Caco-2 (cell line): ENCODE measurements around the gene PPP1R9B. TPM values are rescaled to one million over a fixed set of nuclear protein-coding genes. Genes with fewer than 3 reads are reported as not detected.

Experiments
- BruUV-seq: library from RNA; stranded (reverse); fragments of 400-500 nt; replicated peaks from 2 replicates; lab custom pipeline; 2021; lab: Mats Ljungman, UMichigan
- CTCF ChIA-PET: fragments of 300-600 bp; sonication (Branson Sonifier 250); formaldehyde crosslinking; loops from one replicate; lab custom pipeline; 2022; ENCODE audit warnings: antibody characterized with exemption; lab: Charles Lee
- POLR2A ChIA-PET: fragments of 300-600 bp; sonication (Branson Sonifier 250); formaldehyde crosslinking; loops from one replicate; lab custom pipeline; 2022; ENCODE audit warnings: antibody characterized with exemption; lab: Charles Lee
- DNase-seq, 2 experiments: peaks; one replicate each; pipeline versions ENCODE4 v3.0.0 to v3.0.0-alpha.2; 2020 to 2022
- H3K27me3 ChIP-seq: replicated peaks from 2 replicates; pipeline ENCODE4 v1.6.0; 2011; ENCODE audit warnings: low read length; ENCODE audit not compliant: control insufficient read depth, insufficient read depth
- H3K36me3 ChIP-seq: 2 replicates; pipeline ENCODE4 v1.5.1; 2011; ENCODE audit warnings: low read length; ENCODE audit not compliant: control insufficient read depth, insufficient read depth
- H3K4me1 ChIP-seq: fragments of 250-450 bp; sonication (Bioruptor Pico); 2 replicates; pipeline ENCODE4 v1.5.1; 2020; ENCODE audit warnings: mild to moderate bottlenecking
- H3K4me3 ChIP-seq: 2 replicates; pipeline ENCODE4 v1.5.1; 2011; ENCODE audit warnings: low read depth, mild to moderate bottlenecking, control low read depth, low read length
- H3K9me3 ChIP-seq: fragments of 250-450 bp; sonication (Bioruptor Pico); 2 replicates; pipeline ENCODE4 v1.5.1; 2020; ENCODE audit warnings: mild to moderate bottlenecking, moderate library complexity
- H3K27ac Mint-ChIP-seq: one replicate; pipeline ENCODE4 v1.8.0; 2022; ENCODE audit warnings: mixed read lengths; ENCODE audit not compliant: unreplicated experiment
- H3K27me3 Mint-ChIP-seq: one replicate; pipeline ENCODE4 v1.8.0; 2022; ENCODE audit warnings: mixed read lengths; ENCODE audit not compliant: insufficient read depth, unreplicated experiment
- H3K36me3 Mint-ChIP-seq: one replicate; pipeline ENCODE4 v1.8.0; 2022; ENCODE audit warnings: mild to moderate bottlenecking, mixed read lengths; ENCODE audit not compliant: insufficient read depth, unreplicated experiment
- H3K4me1 Mint-ChIP-seq: one replicate; pipeline ENCODE4 v1.8.0; 2022; ENCODE audit warnings: low read depth, mixed read lengths; ENCODE audit not compliant: unreplicated experiment
- H3K4me3 Mint-ChIP-seq: one replicate; pipeline ENCODE4 v1.8.0; 2022; ENCODE audit warnings: mild to moderate bottlenecking, moderate library complexity, mixed read lengths; ENCODE audit not compliant: unreplicated experiment
- H3K9me3 Mint-ChIP-seq: one replicate; pipeline ENCODE4 v1.8.0; 2022; ENCODE audit warnings: mixed read lengths; ENCODE audit not compliant: unreplicated experiment
- CTCF ChIP-seq, 2 experiments: fragments of 200-600 bp in 1 of 2; IDR thresholded peaks; 1 replicate in 1 of 2; 2 replicates in 1 of 2; pipeline versions ENCODE4 v1.5.1 to v1.8.0; 2011 to 2022; ENCODE audit warnings: antibody characterized with exemption in 1 of 2, control low read depth in 1 of 2, inconsistent platforms in 1 of 2, low read depth in 1 of 2, low read length in 1 of 2, mild to moderate bottlenecking in 1 of 2, moderate library complexity in 1 of 2; ENCODE audit not compliant: insufficient read depth in 1 of 2, severe bottlenecking in 1 of 2, unreplicated experiment in 1 of 2
- intact Hi-C: fragments of 100-400 bp; cut with micrococcal nuclease; formaldehyde crosslinking; loops from one replicate; pipeline ENCODE4 v1.10.0; 2022; ENCODE audit not compliant: unreplicated experiment
- total RNA-seq: library from RNA; stranded (reverse); gene quantifications from 2 replicates; pipeline ENCODE4 v1.2.3, GENCODE V29; 2022

PPP1R9B gene
- total RNA-seq, 1 experiment from 2014 or later: 74.8 TPM

- intact Hi-C loops: no loop called here
- H3K36me3 Mint-ChIP-seq: no peaks in the 10 kb centered on the region
- POLR2A ChIA-PET: no interaction called here
- H3K4me3 ChIP-seq: no peak overlapping the region
- no TSS peak for BruUV-seq
- no peaks in the 10 kb centered on the region for H3K9me3 ChIP-seq
- no peaks in the 10 kb centered on the region for H3K27me3 Mint-ChIP-seq
- H3K4me1 ChIP-seq: no peaks in the 10 kb centered on the region
- no peaks in the 10 kb centered on the region for H3K4me1 Mint-ChIP-seq
- DNase-seq: no peak
- H3K4me3 Mint-ChIP-seq: no peak overlapping the region
- H3K27ac Mint-ChIP-seq: no peak overlapping the region
- no peaks in the 10 kb centered on the region for H3K27me3 ChIP-seq
- H3K36me3 ChIP-seq: no peaks in the 10 kb centered on the region
- H3K9me3 Mint-ChIP-seq: no peaks in the 10 kb centered on the region
- CTCF ChIA-PET: interaction anchor here (0.7 to 1.8 kb wide), 4 partner anchors 9 to 98 kb away, joined by 3 to 4 read pairs (median 3); no protein-coding TSS in a partner anchor
- TF ChIP-seq CTCF (IDR thresholded peaks at IDR 0.05; ENCODE audit: insufficient read depth in 1 of 2, low read depth in 1 of 2, low read length in 1 of 2, severe bottlenecking in 1 of 2, unreplicated experiment in 1 of 2): no peak
Observed at GRCh38 chr17:50190603-50191358, 40.3 kb upstream of the PPP1R9B start.

DNA sequence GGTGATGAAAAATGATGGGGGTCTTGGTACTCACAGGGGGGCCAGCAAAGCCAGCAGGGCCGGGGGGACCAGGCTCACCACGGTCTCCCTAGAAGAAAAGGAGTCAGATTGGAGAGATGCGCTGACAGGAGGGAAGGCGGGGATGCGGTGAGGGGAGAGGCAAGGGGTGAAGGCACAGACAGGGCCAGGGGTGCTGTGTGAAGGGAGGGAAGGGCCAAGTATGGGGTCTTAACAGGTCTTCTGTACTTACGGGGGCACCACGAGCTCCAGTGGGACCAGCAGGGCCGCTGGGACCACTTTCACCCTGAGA, 39.8 kb upstream of the PPP1R9B start:
- POLR2A ChIA-PET: no interaction called here
- no peaks in the 10 kb centered on the region for H3K4me1 ChIP-seq
- H3K4me3 ChIP-seq: no peak overlapping the region
- intact Hi-C loops: no loop called here
- CTCF ChIA-PET: interaction anchor here (0.7 to 1.8 kb wide), 4 partner anchors 10 to 99 kb away, joined by 3 to 4 read pairs (median 3); no protein-coding TSS in a partner anchor
- Mint-ChIP-seq H3K4me1 (no peaks in the 10 kb centered on the region), H3K27me3 (no peaks in the 10 kb centered on the region), H3K27ac (no peak overlapping the region), H3K9me3 (no peaks in the 10 kb centered on the region), H3K4me3 (no peak overlapping the region), H3K36me3 (no peaks in the 10 kb centered on the region)
- TF ChIP-seq CTCF (IDR thresholded peaks at IDR 0.05; ENCODE audit: insufficient read depth in 1 of 2, low read depth in 1 of 2, low read length in 1 of 2, severe bottlenecking in 1 of 2, unreplicated experiment in 1 of 2): no peak
- no peaks in the 10 kb centered on the region for H3K9me3 ChIP-seq
- H3K27me3 ChIP-seq: no peaks in the 10 kb centered on the region
- H3K36me3 ChIP-seq: no peaks in the 10 kb centered on the region
- no peak for DNase-seq
- no TSS peak for BruUV-seq

DNA sequence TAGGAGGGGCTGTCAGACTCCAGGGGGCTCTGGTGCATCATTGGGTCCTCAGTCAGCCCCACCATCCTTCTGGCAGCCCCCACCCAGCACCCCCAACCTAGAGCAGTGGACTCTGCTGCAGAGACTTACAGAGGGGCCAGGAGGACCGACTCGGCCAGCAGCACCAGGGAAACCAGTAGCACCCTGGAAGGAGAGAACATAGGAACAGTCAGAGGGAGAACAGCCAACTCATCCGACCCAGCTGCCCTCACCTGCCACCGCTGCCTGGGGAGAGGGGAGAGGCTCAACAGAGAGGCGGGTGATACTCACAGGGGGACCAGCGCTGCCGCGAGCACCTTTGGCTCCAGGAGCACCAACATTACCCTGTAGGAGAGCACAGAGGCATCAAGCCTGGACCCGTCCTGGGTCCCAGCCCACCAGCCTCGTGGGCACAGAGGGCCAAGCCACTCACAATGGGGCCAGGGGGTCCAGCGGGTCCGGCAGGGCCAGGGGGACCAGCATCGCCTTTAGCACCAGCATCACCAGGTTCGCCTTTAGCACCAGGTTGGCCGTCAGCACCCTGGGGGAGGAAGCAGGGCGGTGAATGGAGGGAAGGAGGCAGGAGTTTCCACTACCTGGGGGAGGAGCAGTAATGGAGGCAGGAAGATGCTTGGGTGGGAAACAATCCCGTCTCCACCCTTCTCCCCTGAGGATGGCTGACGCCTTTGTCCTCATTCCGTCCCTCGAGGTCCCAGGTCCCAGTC, 39.2 kb upstream of the PPP1R9B start:
- Mint-ChIP-seq H3K27me3 (no peaks in the 10 kb centered on the region), H3K27ac (no peak overlapping the region), H3K36me3 (no peaks in the 10 kb centered on the region), H3K4me3 (no peak overlapping the region), H3K9me3 (no peaks in the 10 kb centered on the region), H3K4me1 (no peaks in the 10 kb centered on the region)
- Histone ChIP-seq H3K4me3 (no peak overlapping the region), H3K36me3 (no peaks in the 10 kb centered on the region), H3K9me3 (no peaks in the 10 kb centered on the region), H3K27me3 (no peaks in the 10 kb centered on the region), H3K4me1 (no peaks in the 10 kb centered on the region)
- ChIA-PET CTCF (interaction anchor here (0.7 to 1.8 kb wide), 4 partner anchors 11 to 99 kb away, joined by 3 to 4 read pairs (median 3); no protein-coding TSS in a partner anchor), POLR2A (no interaction called here)
- intact Hi-C loops: no loop called here
- TF ChIP-seq CTCF (IDR thresholded peaks at IDR 0.05; ENCODE audit: insufficient read depth in 1 of 2, low read depth in 1 of 2, low read length in 1 of 2, severe bottlenecking in 1 of 2, unreplicated experiment in 1 of 2): no peak
- no peak for DNase-seq
- BruUV-seq: no TSS peak
